ENCODE results near the gene BAIAP2. TPM values are rescaled to one million over a fixed set of nuclear protein-coding genes. Genes with fewer than 3 reads are reported as not detected.

BAIAP2 gene
- total RNA-seq, 1 experiment from 2014 or later: not detected

GRCh38 chr17:81119223-81120148 is 84.5 kb downstream of the BAIAP2 start:
- Histone ChIP-seq H3K4me3 (ENCODE audit: low read length) (no peak overlapping the region), H2AFZ (ENCODE audit: low read length) (no peak overlapping the region)

GRCh38 chr17:81120149-81120484 is 85.2 kb downstream of the BAIAP2 start:
- Histone ChIP-seq H3K9me2 (replicated peaks; ENCODE audit: insufficient read depth, low read length) (no peaks in the 10 kb centered on the region), H3K27me3 (ENCODE audit: low read length) (no peaks in the 10 kb centered on the region), H3K4me3 (ENCODE audit: low read length) (no peak overlapping the region), H3K9ac (ENCODE audit: low read length) (no peak overlapping the region), H3K9me3 (ENCODE audit: low read length) (no peaks in the 10 kb centered on the region), H3K4me2 (ENCODE audit: low read depth, low read length, poor library complexity, severe bottlenecking) (no peak overlapping the region), H3K36me3 (ENCODE audit: insufficient read depth, low read length) (no peaks in the 10 kb centered on the region), H4K20me1 (ENCODE audit: insufficient read depth, low read depth, low read length) (no peaks in the 10 kb centered on the region), H3K79me2 (ENCODE audit: low read length) (no peaks in the 10 kb centered on the region), H3K4me1 (ENCODE audit: low read length) (no peaks in the 10 kb centered on the region), H3K27ac (ENCODE audit: low read length) (no peak overlapping the region), H2AFZ (ENCODE audit: low read length) (no peak overlapping the region)
- no peak for DNase-seq

More at GRCh38 chr17:81119223-81120148, 84.5 kb downstream of the BAIAP2 start:
- Histone ChIP-seq H3K4me1 (ENCODE audit: low read length) (no peaks in the 10 kb centered on the region), H3K9me2 (replicated peaks; ENCODE audit: insufficient read depth, low read length) (no peaks in the 10 kb centered on the region), H3K27me3 (ENCODE audit: low read length) (no peaks in the 10 kb centered on the region), H3K4me2 (ENCODE audit: low read depth, low read length, poor library complexity, severe bottlenecking) (no peak overlapping the region), H3K27ac (ENCODE audit: low read length) (no peak overlapping the region), H3K9ac (ENCODE audit: low read length) (no peak overlapping the region), H3K36me3 (ENCODE audit: insufficient read depth, low read length) (no peaks in the 10 kb centered on the region), H3K79me2 (ENCODE audit: low read length) (no peaks in the 10 kb centered on the region), H3K9me3 (ENCODE audit: low read length) (no peaks in the 10 kb centered on the region), H4K20me1 (ENCODE audit: insufficient read depth, low read depth, low read length) (no peaks in the 10 kb centered on the region)
- peak; percentile 97 for DNase-seq

GRCh38 chr17:81120695-81121621 is 86.0 kb downstream of the BAIAP2 start:
- no peaks in the 10 kb centered on the region for H3K9me2 ChIP-seq (replicated peaks; ENCODE audit: insufficient read depth, low read length)

GRCh38 chr17:81121841-81122733 is 87.1 kb downstream of the BAIAP2 start:
- DNase-seq: no peak
- H3K79me2 ChIP-seq (ENCODE audit: low read length): no peaks in the 10 kb centered on the region
- H3K4me3 ChIP-seq (ENCODE audit: low read length): no peak overlapping the region
- H3K27ac ChIP-seq (ENCODE audit: low read length): no peak overlapping the region
- H4K20me1 ChIP-seq (ENCODE audit: insufficient read depth, low read depth, low read length): no peaks in the 10 kb centered on the region
- H3K9me3 ChIP-seq (ENCODE audit: low read length): no peaks in the 10 kb centered on the region
- no peaks in the 10 kb centered on the region for H3K27me3 ChIP-seq (ENCODE audit: low read length)
- no peak overlapping the region for H2AFZ ChIP-seq (ENCODE audit: low read length)
- H3K4me1 ChIP-seq (ENCODE audit: low read length): no peaks in the 10 kb centered on the region
- H3K4me2 ChIP-seq (ENCODE audit: low read depth, low read length, poor library complexity, severe bottlenecking): no peak overlapping the region
- no peaks in the 10 kb centered on the region for H3K36me3 ChIP-seq (ENCODE audit: insufficient read depth, low read length)
- H3K9ac ChIP-seq (ENCODE audit: low read length): no peak overlapping the region
- no peaks in the 10 kb centered on the region for H3K9me2 ChIP-seq (replicated peaks; ENCODE audit: insufficient read depth, low read length)

More at GRCh38 chr17:81120695-81121621, 86.0 kb downstream of the BAIAP2 start:
- H4K20me1 ChIP-seq (ENCODE audit: insufficient read depth, low read depth, low read length): no peaks in the 10 kb centered on the region
- H3K79me2 ChIP-seq (ENCODE audit: low read length): no peaks in the 10 kb centered on the region
- H3K9ac ChIP-seq (ENCODE audit: low read length): no peak overlapping the region
- no peaks in the 10 kb centered on the region for H3K4me1 ChIP-seq (ENCODE audit: low read length)
- H3K36me3 ChIP-seq (ENCODE audit: insufficient read depth, low read length): no peaks in the 10 kb centered on the region
- no peaks in the 10 kb centered on the region for H3K27me3 ChIP-seq (ENCODE audit: low read length)
- H3K4me3 ChIP-seq (ENCODE audit: low read length): no peak overlapping the region
- H2AFZ ChIP-seq (ENCODE audit: low read length): no peak overlapping the region
- no peak overlapping the region for H3K4me2 ChIP-seq (ENCODE audit: low read depth, low read length, poor library complexity, severe bottlenecking)
- H3K27ac ChIP-seq (ENCODE audit: low read length): no peak overlapping the region
- DNase-seq: peak; percentile 51
- H3K9me3 ChIP-seq (ENCODE audit: low read length): no peaks in the 10 kb centered on the region

- Histone ChIP-seq H3K9ac (ENCODE audit: low read length) (no peak overlapping the region), H3K4me2 (ENCODE audit: low read depth, low read length, poor library complexity, severe bottlenecking) (no peak overlapping the region), H3K36me3 (ENCODE audit: insufficient read depth, low read length) (no peaks in the 10 kb centered on the region)
Observed at GRCh38 chr17:81123052-81124048, 88.4 kb downstream of the BAIAP2 start.

GRCh38 chr17:81124377-81124776 is 89.4 kb downstream of the BAIAP2 start:
- DNase-seq: no peak

More at GRCh38 chr17:81123052-81124048, 88.4 kb downstream of the BAIAP2 start:
- Histone ChIP-seq H3K9me3 (ENCODE audit: low read length) (no peaks in the 10 kb centered on the region), H3K4me3 (ENCODE audit: low read length) (no peak overlapping the region), H3K27me3 (ENCODE audit: low read length) (no peaks in the 10 kb centered on the region), H3K27ac (ENCODE audit: low read length) (no peak overlapping the region), H3K79me2 (ENCODE audit: low read length) (no peaks in the 10 kb centered on the region), H3K9me2 (replicated peaks; ENCODE audit: insufficient read depth, low read length) (no peaks in the 10 kb centered on the region), H4K20me1 (ENCODE audit: insufficient read depth, low read depth, low read length) (no peaks in the 10 kb centered on the region), H2AFZ (ENCODE audit: low read length) (no peak overlapping the region), H3K4me1 (ENCODE audit: low read length) (no peaks in the 10 kb centered on the region)
- no peak for DNase-seq

GRCh38 chr17:81125573-81126081 is 90.7 kb downstream of the BAIAP2 start:
- Histone ChIP-seq H2AFZ (ENCODE audit: low read length) (no peak overlapping the region), H3K4me1 (ENCODE audit: low read length) (no peaks in the 10 kb centered on the region), H3K4me3 (ENCODE audit: low read length) (no peak overlapping the region), H3K27me3 (ENCODE audit: low read length) (no peaks in the 10 kb centered on the region), H4K20me1 (ENCODE audit: insufficient read depth, low read depth, low read length) (no peaks in the 10 kb centered on the region), H3K9ac (ENCODE audit: low read length) (no peak overlapping the region), H3K27ac (ENCODE audit: low read length) (no peak overlapping the region), H3K9me2 (replicated peaks; ENCODE audit: insufficient read depth, low read length) (no peaks in the 10 kb centered on the region), H3K36me3 (ENCODE audit: insufficient read depth, low read length) (no peaks in the 10 kb centered on the region), H3K79me2 (ENCODE audit: low read length) (no peaks in the 10 kb centered on the region), H3K4me2 (ENCODE audit: low read depth, low read length, poor library complexity, severe bottlenecking) (no peak overlapping the region), H3K9me3 (ENCODE audit: low read length) (no peaks in the 10 kb centered on the region)
- DNase-seq: no peak

More at GRCh38 chr17:81124377-81124776, 89.4 kb downstream of the BAIAP2 start:
- H2AFZ ChIP-seq (ENCODE audit: low read length): no peak overlapping the region
- no peaks in the 10 kb centered on the region for H3K4me1 ChIP-seq (ENCODE audit: low read length)
- no peaks in the 10 kb centered on the region for H4K20me1 ChIP-seq (ENCODE audit: insufficient read depth, low read depth, low read length)
- no peaks in the 10 kb centered on the region for H3K9me3 ChIP-seq (ENCODE audit: low read length)
- no peaks in the 10 kb centered on the region for H3K9me2 ChIP-seq (replicated peaks; ENCODE audit: insufficient read depth, low read length)
- no peaks in the 10 kb centered on the region for H3K79me2 ChIP-seq (ENCODE audit: low read length)
- no peak overlapping the region for H3K4me2 ChIP-seq (ENCODE audit: low read depth, low read length, poor library complexity, severe bottlenecking)
- H3K27ac ChIP-seq (ENCODE audit: low read length): no peak overlapping the region
- H3K9ac ChIP-seq (ENCODE audit: low read length): no peak overlapping the region
- no peak overlapping the region for H3K4me3 ChIP-seq (ENCODE audit: low read length)
- H3K27me3 ChIP-seq (ENCODE audit: low read length): no peaks in the 10 kb centered on the region
- H3K36me3 ChIP-seq (ENCODE audit: insufficient read depth, low read length): no peaks in the 10 kb centered on the region

Measured in Karpas-422 (cell line).